HG02970 (cell line): ENCODE measurements around the gene OR1E1.
"Not testable (repeated sequence)": the region's sequence is repeated elsewhere in the genome, so short reads cannot be mapped to it uniquely, and the experiment has no call there.

ENCODE experiments used
- ATAC-seq: cut with Tn5 transposase; IDR thresholded peaks from one replicate; pipeline ENCODE4 v1.9.1; 2021; ENCODE audit warnings: mild to moderate bottlenecking, moderate library complexity, moderate number of reproducible peaks; ENCODE audit not compliant: unreplicated experiment, low FRiP score

The OR1E1 gene

GRCh38 chr17:3398310-3398709 lies at the start of gene OR1E1:
Gene OR1E1, minus strand, starts transcription at chr17:3398410. Its CDS starts 0 bp downstream, at chr17:3398410.
- ATAC-seq: no peak

GRCh38 chr17:3447625-3448024 lies 49.4 kb upstream of the OR1E1 start:
- ATAC-seq: no peak

- ATAC-seq: no peak
These were observed 42.2 kb upstream of the OR1E1 start for GRCh38 chr17:3440451-3440850.

GRCh38 chr17:3438368-3438767 lies 40.2 kb upstream of the OR1E1 start:
- ATAC-seq: no peak

- ATAC-seq: no peak
These were observed 35.5 kb upstream of the OR1E1 start, which contains the start of gene OR1E2 for GRCh38 chr17:3433741-3434140. Gene OR1E2, minus strand, starts transcription at chr17:3433841. Its CDS starts 0 bp downstream, at chr17:3433841.

GRCh38 chr17:3433215-3433614 lies 35.0 kb upstream of the OR1E1 start:
- ATAC-seq: not testable (repeated sequence)

- ATAC-seq: no peak
These were observed 20.0 kb upstream of the OR1E1 start for GRCh38 chr17:3418222-3418621.

- ATAC-seq: no peak
These were observed 17.4 kb upstream of the OR1E1 start for GRCh38 chr17:3415610-3416009.

- not testable (repeated sequence) for ATAC-seq
These were observed 14.0 kb upstream of the OR1E1 start for GRCh38 chr17:3412216-3412615.

- no peak for ATAC-seq
These were observed 12.9 kb upstream of the OR1E1 start, which contains the start of gene OR3A3 for GRCh38 chr17:3411070-3411469. Gene OR3A3, plus strand, starts transcription at chr17:3411370.

- ATAC-seq: not testable (repeated sequence)
These were observed 5.6 kb upstream of the OR1E1 start for GRCh38 chr17:3403856-3404255.

GRCh38 chr17:3401786-3402185 lies 3.6 kb upstream of the OR1E1 start:
- no peak for ATAC-seq

GRCh38 chr17:3400055-3400454 lies 1.8 kb upstream of the OR1E1 start:
- no peak for ATAC-seq

GRCh38 chr17:3397801-3398200 lies 409 bp downstream of the OR1E1 start:
- ATAC-seq: not testable (repeated sequence)

- ATAC-seq: no peak
These were observed 8.4 kb downstream of the OR1E1 start for GRCh38 chr17:3389791-3390190.

GRCh38 chr17:3385869-3386816 lies 12.1 kb downstream of the OR1E1 start, which contains the start of gene OR3A2:
Gene OR3A2, minus strand, starts transcription at chr17:3386308.
- no peak for ATAC-seq

- no peak for ATAC-seq
These were observed 16.3 kb downstream of the OR1E1 start for GRCh38 chr17:3381957-3382356.

GRCh38 chr17:3378321-3378720 lies 19.9 kb downstream of the OR1E1 start:
- no peak for ATAC-seq

- not testable (repeated sequence) for ATAC-seq
These were observed 27.0 kb downstream of the OR1E1 start for GRCh38 chr17:3371167-3371566.
